ENCODE measurements around the gene PHLDB2. TPM values are rescaled to one million over a fixed set of nuclear protein-coding genes. Genes with fewer than 3 reads are reported as not detected.

The PHLDB2 gene
- total RNA-seq, 1 experiment from 2014 or later = 30.7 TPM

GRCh38 chr3:111924283-111924682 lies 65.2 kb downstream of the PHLDB2 start:
- intact Hi-C loops (cut with micrococcal nuclease; ENCODE audit: unreplicated experiment) = no loop called here
- Mint-ChIP-seq H3K4me1 (ENCODE audit: low read depth, unreplicated experiment) (peaks cover 21% of the 10 kb centered on the region), H3K27ac (ENCODE audit: unreplicated experiment) (peak overlapping the region; percentile 95), H3K36me3 (ENCODE audit: insufficient read depth, unreplicated experiment) (peaks cover 23% of the 10 kb centered on the region), H3K9me3 (ENCODE audit: low read depth, unreplicated experiment) (peaks cover 5% of the 10 kb centered on the region), H3K27me3 (ENCODE audit: unreplicated experiment) (no peaks in the 10 kb centered on the region), H3K4me3 (ENCODE audit: low read depth, unreplicated experiment) (peak overlapping the region; percentile 2)
- CTCF ChIA-PET = no interaction called here
- TF ChIP-seq CTCF (IDR thresholded peaks at IDR 0.05; ENCODE audit: unreplicated experiment) = no peak
- BruUV-seq (replicated peaks) = no TSS peak
- DNase-seq = peak; percentile 10

- Mint-ChIP-seq H3K27ac (ENCODE audit: unreplicated experiment) (peak overlapping the region; percentile 56), H3K4me3 (ENCODE audit: low read depth, unreplicated experiment) (no peak overlapping the region), H3K27me3 (ENCODE audit: unreplicated experiment) (no peaks in the 10 kb centered on the region), H3K9me3 (ENCODE audit: low read depth, unreplicated experiment) (peaks cover 5% of the 10 kb centered on the region), H3K36me3 (ENCODE audit: insufficient read depth, unreplicated experiment) (peaks cover 18% of the 10 kb centered on the region), H3K4me1 (ENCODE audit: low read depth, unreplicated experiment) (peaks cover 21% of the 10 kb centered on the region)
- no TSS peak for BruUV-seq (replicated peaks)
- no peak for DNase-seq
- no peak for TF ChIP-seq CTCF (IDR thresholded peaks at IDR 0.05; ENCODE audit: unreplicated experiment)
- CTCF ChIA-PET = no interaction called here
- intact Hi-C loops (cut with micrococcal nuclease; ENCODE audit: unreplicated experiment) = no loop called here
These were observed 67.2 kb downstream of the PHLDB2 start for GRCh38 chr3:111926266-111926676.

- CTCF ChIA-PET = no interaction called here
- no peak for DNase-seq
- no peak for TF ChIP-seq CTCF (IDR thresholded peaks at IDR 0.05; ENCODE audit: unreplicated experiment)
- intact Hi-C loops (cut with micrococcal nuclease; ENCODE audit: unreplicated experiment) = no loop called here
- Mint-ChIP-seq H3K4me3 (ENCODE audit: low read depth, unreplicated experiment) (no peak overlapping the region), H3K4me1 (ENCODE audit: low read depth, unreplicated experiment) (peaks cover 18% of the 10 kb centered on the region), H3K27me3 (ENCODE audit: unreplicated experiment) (no peaks in the 10 kb centered on the region), H3K36me3 (ENCODE audit: insufficient read depth, unreplicated experiment) (peaks cover 11% of the 10 kb centered on the region), H3K27ac (ENCODE audit: unreplicated experiment) (no peak overlapping the region), H3K9me3 (ENCODE audit: low read depth, unreplicated experiment) (no peaks in the 10 kb centered on the region)
- no TSS peak for BruUV-seq (replicated peaks)
These were observed 69.5 kb downstream of the PHLDB2 start for GRCh38 chr3:111928613-111929012.

- CTCF ChIA-PET = no interaction called here
- intact Hi-C loops (cut with micrococcal nuclease; ENCODE audit: unreplicated experiment) = no loop called here
- TF ChIP-seq CTCF (IDR thresholded peaks at IDR 0.05; ENCODE audit: unreplicated experiment) = no peak
- Mint-ChIP-seq H3K9me3 (ENCODE audit: low read depth, unreplicated experiment) (no peaks in the 10 kb centered on the region), H3K4me1 (ENCODE audit: low read depth, unreplicated experiment) (peaks cover 9% of the 10 kb centered on the region), H3K36me3 (ENCODE audit: insufficient read depth, unreplicated experiment) (peaks cover 5% of the 10 kb centered on the region), H3K27ac (ENCODE audit: unreplicated experiment) (no peak overlapping the region), H3K27me3 (ENCODE audit: unreplicated experiment) (no peaks in the 10 kb centered on the region), H3K4me3 (ENCODE audit: low read depth, unreplicated experiment) (no peak overlapping the region)
- BruUV-seq (replicated peaks) = no TSS peak
- no peak for DNase-seq
These were observed 70.4 kb downstream of the PHLDB2 start for GRCh38 chr3:111929484-111929883.

Data from Calu3 (cell line).